ENCODE data around the gene ADAMTS17.

Gene ADAMTS17

DNA sequence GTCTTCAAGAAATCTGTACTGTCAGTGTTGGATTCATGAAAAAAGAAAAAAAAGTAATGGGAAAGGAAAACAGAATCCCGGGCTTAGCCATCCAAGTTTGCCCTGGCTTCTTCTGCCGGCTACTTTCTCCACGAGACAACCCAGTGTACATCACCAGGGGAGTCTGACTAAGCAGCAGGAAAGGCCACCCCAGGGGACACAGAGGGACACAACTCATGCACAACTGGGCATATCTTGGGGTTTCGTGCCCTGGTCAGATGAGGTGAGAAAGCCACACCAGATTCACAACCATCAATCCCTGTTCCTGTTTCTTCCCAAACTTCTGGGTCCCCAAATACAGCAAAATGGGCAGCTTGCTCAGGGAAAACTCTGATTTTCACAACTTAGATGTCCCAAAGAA, 33.2 kb downstream of the ADAMTS17 start:
- DNase-seq, result no peak

DNA sequence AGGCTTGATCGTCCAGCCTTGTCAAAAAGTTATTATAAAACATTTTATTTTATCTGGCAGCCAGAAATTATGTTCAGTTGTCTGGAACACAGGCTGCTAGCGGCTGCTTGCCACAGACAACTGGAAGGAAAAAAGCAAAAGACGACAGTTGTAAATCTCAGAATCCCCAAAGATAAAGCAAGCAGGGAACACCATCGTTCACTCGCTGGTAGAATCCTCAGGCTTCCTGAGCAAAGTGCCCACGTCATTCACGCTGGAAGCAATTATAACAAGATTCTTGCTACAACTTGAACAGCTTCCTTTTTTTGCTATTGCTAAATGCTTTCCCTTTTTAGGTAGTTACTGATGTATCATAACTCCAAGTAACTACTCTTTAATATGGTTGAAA, 33.6 kb downstream of the ADAMTS17 start:
- no peak for DNase-seq

DNA sequence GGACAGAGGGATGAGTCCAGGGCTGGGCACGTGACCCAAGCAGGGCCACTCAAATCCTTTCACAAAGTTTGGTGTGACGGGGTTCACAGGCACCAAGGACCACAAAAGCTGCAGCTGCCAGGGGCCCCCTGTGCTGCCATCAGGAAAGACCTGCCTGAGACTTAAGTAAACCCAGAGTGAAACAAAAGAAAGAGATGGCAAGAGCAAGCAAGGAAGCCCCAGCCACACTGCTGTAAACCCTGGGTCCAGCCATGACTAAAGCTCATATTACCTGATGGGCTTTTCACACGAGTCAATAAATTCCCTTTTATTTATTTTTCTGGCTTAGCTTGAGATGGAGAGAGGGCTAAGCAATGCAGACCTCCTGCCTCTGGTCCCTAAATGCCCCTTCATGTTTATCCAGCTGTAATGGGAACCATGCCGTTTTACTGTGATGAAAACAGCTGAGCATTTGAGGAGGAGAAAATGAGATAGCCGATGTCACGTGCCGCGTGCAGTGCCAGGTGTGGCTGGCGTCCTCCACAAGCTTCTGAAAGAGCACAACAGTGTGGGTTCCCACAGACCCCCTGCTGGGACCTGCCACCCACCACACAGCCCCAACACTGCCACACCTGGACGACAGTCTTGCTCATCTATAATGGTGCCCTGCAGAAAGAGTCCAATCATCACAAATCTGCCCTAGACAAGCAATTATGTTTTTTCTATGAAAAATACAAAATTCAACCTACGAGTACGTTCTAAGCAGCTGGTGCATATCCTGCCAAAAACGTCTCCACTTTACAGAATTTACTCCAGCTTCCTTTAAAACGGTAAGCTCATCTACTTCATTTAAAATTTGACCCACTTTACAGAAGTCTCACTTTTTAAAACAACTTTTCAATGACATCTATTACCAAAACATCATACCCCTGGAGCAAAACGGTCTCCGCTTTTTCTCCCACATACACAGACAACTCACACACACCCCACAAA, 34.2 kb downstream of the ADAMTS17 start:
- no peak for DNase-seq

DNA sequence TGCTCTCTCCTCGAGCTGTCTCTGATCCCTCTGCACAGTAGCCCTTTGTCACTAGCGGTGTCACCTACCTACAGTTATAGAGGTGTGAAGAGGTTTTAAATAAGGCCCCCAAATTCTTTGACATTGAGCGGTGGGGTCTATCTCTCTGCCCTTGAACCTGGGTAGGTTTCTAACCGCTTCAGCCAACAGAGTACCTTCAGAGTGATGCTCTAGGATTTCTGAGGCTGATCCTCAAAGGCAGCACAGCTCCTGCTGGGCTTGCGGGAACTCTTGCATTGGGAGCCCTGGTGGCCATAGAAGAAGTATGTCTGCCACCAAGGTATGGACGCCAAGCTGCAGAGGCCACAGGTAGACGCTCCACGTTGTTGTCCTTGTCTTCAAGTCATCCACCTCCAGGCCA, 35.7 kb downstream of the ADAMTS17 start:
- no peak for DNase-seq

DNA sequence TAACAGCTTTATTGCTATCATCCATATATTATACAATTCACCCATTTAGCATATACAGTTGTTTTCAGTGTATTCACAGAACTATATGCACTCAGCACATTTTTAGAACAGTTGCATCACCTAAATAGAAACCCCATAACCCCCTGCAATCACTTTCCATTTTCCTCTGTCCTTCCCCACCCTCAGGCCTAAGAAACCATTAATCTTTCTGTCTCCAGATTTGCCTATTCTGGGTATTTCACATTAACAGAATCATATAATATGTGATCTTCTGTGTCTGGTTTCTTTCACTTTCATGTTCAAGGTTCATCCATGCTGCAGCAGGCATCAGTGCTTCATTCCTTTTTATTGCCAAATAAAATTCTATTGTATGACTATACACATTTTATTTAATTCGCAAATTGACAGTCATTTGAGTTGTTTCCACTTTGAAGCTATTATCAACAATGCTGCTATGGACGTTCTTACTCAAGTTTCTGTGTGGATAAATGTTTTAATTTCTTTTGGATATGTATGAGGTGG, 39.8 kb downstream of the ADAMTS17 start:
- no peak for DNase-seq

DNA sequence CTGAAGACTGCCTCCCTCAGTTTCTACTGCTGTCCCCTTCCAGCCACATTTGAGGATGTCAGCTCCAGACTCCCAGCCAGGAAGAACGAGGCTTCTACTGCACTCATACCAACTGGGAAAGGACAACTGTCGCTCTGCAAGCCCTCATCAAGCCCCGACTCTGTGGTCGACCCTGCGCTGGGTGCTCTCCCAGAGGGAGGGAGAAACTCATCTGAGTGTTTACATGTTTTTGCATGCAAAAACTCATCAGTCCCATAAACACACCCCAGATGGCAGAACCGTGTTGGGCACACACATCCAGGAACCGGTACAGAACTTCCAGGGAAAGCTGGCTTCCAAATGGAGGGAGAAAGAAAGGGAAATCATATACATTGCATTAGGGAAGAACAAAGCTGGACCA, 43.5 kb downstream of the ADAMTS17 start:
- DNase-seq, result no peak

DNA sequence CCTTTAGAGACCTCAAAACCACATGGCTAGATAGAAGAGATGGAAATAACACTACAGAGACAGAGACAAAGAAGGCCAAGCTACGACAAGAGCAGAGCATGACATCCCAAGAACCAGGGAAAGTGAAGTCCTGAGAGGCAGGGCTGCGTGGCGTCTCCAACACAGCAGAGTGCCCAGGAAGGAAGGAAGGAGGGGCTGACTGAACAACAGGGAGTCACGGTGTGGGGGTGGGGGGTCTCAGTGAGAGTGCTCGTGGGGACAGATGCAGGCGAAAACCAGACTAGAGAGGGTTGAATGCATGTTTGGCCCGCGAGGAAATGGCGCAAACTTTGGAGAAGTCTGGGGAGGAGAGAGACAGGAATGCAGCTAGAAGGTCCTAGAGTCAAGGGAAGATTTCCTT, 44.0 kb downstream of the ADAMTS17 start:
- no peak for DNase-seq

DNA sequence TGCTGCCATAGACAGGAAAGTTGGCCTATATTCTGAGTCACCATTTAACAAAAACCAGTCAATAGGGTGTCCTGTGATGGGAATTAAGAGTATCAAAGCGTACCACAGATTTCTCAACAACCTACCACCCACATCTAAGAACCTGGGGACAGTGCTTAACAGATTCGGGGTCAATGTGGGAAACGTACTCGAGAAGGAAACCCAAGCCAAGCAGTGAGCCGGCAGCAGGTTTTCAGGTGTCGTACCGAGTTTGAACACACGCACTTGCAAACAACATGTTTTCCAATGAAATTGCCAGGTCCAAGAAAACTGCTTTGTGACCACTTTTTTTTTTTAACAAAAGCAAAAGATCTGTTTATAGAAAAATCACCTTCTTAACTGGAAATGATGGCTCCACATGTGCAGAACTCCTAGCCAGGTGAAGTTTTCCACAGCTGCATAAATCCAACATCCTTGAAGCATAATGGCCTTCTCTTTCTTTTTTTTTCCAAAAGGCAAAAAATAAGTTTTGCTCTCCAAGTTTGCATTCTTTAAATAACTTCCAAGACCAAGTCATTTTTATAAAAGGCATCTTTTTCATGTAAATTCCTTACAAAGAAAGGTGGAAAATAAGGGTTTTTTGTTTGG, 45.7 kb downstream of the ADAMTS17 start:
- DNase-seq, result no peak

DNA sequence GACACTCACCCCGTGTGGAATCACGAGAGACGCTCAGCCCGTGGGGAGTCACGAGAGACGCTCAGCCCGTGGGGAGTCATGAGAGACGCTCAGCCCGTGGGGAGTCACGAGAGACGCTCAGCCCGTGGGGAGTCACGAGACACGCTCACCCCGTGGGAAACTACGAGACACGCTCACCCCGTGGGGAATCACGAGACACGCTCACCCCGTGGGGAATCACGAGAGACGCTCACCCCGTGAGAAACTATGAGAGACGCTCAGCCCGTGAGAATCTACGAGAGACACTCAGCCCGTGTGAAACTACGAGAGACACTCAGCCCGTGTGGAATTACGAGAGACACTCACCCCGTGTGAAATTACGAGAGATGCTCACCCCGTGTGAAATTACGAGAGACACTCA, 49.8 kb downstream of the ADAMTS17 start:
- no peak for DNase-seq

DNA sequence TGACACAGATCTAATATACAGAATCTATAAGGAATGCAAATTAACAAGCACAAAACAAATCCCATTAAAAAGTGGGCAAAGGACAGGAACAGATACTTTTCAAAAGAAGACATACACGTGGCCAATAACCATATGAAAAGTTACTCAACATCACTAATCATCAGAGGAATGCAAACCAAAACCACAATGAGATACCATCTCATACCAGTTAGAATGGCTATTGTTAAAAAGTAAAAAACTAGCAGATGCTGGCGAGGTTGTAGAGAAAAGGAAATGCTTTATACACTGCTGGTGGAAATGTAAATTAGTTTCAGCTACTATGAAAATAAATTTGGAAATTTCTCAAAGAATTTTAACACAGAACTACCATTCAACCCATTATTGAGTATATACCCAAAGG, 50.7 kb downstream of the ADAMTS17 start:
- DNase-seq, result no peak

DNA sequence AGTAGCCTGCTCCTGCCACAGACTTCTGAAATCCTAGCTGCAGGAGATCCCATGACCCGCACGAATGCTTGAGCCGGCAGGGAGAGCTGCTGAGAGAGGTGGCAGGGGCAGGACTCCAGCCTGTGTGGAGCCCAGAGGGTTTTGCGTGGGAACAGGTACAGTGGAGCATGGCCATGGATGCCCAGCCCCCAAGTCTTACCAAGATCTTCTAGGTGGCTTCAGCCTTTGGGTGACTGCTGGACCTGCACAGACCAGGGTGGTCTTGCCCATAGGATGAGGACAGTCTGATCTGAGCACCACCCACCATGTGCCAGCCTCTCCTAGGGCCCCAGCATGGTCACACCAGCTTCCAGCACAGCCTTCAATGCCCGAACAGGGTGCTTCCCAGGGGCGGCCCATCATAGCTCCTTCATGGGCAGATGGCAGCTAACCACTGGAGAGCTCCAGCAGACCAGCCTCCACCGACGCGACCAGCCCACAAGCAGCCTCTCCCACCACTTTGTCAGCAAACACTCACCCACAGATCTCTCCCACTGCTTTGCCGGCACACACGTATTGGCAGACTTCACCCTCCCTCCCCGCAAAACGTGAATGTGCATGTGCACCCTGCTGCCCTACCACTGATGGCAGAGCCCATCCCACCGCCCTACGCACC, 56.0 kb downstream of the ADAMTS17 start:
- DNase-seq, result no peak

DNA sequence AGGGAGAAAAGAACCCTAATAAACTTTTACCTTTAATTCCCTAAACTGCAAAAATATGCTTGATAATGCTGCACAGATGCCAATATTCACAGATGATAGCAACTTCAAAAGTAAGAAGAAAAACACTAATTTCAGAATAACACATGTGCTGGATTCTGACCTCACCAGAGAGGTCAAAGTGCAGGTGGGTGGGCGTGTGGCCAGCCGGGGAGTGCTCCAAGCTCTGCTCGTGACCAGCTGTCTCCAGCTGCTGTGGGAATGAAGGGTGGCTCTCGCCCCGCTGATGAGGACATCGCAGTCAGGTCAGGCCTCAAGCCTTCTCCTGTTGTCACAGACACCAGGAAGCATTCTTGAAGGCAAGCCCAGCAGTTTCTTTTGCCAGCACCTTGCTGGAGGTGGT, 57.1 kb downstream of the ADAMTS17 start:
- no peak for DNase-seq

DNA sequence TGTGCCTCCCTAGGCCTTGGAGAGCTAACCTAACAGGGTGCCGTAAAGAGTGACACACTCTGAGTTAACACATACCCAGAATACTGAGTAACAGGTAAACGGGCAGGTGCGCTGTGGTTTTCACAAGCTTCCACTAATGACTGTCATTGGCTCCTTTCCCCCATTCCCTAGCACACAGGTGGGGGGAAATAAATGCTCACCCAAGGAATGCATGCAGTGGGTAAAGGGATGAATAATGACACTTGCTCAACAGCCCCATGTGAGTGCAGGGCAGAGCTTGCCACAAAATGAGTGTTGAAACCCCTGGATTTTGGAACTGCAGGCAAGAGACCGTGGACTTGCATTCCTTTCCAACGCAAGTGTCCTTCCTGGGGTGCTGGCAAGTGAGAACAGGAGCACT, 57.6 kb downstream of the ADAMTS17 start:
- DNase-seq, result no peak

DNA sequence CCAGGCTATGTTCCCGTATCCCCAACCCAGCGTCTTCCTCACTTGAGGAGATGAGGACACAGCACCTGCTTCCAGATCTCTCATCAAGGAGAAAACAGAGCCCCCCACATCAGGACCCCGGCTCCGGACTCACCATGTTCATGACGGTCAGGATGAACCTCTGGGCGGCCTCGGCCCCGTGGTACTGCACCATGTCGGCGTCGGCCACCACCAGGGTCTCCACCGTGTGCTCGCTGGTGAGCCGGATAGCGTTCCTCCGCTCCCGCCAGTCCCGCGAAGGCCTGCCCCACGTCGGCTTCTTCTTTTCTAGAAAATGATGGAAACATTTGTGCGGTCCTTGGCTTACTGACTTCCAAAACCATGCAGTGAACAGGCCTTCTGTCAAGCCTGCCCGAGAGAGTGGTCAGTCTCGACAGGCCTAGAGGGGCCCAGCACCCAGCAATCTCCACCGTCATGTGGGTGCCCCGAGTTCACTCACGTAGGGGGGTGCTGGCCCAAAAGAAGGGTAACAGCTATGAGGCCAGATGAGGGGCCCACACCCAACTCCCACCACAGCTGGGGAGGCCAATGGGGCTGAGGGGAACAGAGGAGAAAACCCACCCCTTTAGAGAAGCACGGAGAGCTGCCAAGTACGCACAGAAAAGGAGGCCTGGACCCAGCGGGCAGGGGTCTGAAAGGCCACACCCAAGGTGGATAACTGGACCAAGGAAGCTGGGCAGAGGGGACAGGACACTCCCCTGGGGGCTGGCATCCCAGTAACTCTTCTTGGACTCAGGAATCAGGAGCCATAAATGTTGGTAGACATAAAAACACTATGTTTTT, 60.5 kb downstream of the ADAMTS17 start:
- no peak for DNase-seq

DNA sequence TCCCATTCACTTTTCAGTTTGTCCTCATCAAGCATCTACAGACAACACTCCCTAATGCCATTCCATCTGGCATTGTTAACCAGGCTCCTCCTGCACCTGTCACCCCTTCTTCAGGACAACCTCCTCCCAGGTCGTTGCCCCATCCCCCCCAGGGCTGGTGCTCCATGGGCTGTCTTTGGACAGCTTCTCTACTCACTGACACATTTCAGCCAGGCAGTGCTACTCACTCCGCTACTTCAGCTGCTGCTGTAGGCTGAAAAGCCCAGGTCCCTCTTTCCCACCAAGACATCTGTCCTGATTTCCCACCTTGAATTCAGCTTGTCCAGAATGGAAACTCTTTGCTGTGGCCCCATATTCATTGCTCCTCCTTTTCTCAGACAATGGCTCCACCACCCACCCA, 61.9 kb downstream of the ADAMTS17 start:
- DNase-seq, result no peak

DNA sequence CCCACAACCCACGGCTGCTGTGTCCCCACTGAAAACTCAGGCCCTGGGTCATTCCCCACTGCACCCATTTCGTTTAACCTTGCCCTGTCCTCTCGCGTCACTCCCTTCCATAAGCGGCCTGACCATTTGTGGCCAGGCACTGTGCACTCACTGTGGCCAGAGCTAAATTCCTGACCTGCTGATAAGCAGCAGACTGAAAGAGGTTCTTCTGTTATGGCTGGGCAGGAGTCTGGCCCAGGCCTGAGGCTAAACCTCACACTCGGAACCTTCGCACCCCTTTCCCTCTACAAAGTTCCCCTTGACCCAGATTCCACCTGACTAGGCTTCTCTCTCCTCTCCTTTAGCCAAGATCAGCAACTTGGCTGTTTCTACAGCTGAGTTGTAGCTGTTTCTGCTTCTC, 62.3 kb downstream of the ADAMTS17 start:
- DNase-seq, result no peak

DNA sequence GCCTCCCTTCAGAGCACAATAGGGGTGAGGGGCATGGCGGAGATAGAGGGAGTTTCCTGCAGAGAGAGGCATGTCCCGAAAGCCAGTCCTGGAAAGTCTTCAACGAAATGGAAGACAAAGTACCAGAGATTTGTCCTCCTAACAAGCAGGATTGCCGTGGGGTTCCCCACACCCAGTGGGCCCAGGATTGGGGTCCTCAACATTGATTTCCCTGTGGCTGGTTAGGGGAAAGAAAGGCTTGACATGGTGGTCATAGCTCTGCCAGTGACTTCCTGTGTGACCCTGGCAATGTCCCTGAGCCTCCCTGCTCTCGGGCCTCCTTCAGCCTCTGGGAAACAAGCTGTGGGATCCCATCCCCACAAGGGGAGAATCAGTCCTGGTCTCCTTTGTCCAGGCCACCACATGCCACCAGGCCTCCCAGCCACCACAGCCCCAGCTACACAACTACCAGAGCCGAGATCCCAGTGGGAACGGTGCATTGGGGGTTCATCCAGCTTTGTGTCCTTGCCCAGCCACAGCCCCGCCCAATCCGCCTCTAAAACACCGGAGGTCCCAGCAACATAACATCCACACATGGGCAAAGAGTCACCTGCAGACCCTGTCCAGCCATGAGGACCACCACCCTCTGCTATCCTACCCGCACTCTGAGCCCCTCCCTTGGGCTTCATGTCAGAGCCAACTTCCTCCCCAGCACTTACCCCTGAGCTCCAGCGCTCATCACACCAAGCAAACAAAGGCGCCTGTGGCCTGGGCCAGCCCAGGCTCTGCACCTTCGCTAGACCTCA, 63.0 kb downstream of the ADAMTS17 start:
- no peak for DNase-seq

DNA sequence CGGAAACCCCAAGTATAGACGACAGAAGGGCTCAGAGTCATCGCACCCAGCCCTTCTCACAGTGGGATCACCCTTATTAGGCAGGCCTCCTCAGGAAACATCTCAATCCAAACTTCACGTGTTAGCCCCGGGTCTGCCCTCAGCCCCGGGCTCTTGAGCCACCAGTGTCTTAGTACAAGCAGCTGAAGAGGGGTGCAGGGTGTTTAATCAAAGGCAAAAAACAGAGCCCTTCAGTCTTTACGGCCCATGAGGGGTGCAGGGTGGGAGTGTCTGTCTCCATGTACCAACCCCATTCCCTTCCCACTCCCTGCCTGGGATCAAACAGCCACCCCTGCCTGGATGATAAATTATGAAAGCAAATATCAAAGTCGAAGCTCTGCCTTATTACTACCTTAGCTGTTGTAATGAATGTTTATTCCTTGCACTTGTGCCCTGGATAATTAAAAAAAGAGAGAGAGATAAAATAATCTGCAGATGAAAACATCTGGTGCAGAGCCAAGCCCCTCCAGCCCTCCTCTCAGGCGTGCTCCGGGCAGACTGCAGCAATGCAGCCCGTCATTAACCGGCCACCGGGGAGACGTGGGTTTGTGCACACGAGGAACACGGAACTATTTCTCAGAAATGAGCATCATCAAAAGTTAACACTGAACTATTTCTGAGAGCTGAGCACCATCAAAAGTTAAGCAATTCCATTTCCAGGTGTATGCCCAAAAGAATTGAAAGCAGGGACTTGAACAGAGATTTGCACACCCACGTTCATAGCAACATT, 64.5 kb downstream of the ADAMTS17 start:
- no peak for DNase-seq

DNA sequence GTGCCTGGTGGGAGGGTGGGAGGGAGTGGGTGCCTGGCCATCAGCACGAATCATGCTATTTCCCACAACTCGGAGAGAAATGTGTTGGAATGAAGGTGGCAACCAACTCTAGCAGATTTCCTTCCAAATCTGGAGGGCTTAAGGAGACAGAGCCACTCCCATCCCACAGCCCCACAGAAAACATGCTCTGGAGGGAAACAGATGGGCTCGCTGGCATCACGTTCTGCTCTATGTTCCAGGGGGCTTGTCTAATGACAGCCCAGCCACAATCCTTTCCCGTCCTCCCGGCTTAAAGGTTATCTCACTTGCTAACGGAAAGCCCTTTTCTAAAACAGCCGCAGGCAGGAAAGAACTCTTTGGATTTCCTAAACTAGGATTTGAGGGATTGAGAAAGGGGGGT, 65.3 kb downstream of the ADAMTS17 start:
- DNase-seq, result no peak

DNA sequence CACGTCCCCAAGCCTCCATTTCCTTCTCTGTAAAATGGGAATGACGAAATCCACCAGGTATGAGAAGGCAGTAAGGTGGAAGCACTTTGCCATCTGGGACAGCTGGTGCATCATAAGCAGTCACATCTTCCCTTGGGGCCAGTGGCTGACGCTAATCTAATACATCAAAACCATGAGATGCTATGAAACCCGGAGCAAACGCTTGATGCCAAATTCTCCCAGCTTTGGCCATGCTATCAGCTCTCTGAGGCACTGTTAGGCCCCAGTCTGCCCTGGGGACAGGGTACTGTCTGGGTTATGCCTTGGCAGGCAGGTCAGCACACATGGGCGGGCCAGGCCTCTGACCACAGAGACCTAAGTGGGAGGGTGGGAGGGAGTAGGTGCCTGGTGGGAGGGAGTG, 66.1 kb downstream of the ADAMTS17 start:
- no peak for DNase-seq

DNA sequence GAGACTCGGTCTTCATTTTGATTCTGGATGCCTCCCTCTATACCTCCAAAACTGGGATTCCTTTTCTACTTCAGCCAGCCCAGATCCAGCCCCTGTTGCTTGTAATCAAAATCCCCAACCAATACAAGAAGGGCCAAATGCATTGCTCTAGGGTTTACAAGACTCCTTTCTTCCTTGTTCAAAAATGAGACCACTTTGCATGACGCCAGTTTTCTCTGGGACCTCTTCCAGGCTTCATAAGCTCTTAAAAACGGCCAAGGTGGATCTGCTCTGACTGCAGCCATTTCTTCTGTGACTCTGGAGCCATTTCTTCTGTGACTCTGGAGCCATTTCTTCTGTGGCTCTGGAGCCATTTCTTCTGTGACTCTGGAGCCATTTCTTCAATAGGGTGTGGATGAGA, 71.9 kb downstream of the ADAMTS17 start:
- no peak for DNase-seq
